Activated CD4-positive, alpha-beta T cell treated with anti-CD3 and anti-CD28 coated beads for 24 hours (primary cell): ENCODE measurements around the gene NEK11.

Source experiments
- DNase-seq, 2 donors: peaks; one replicate each; pipeline ENCODE4 v3.0.0-alpha.2; 2020; ENCODE audit warnings: low read depth in 2 of 2

NEK11 gene, protein sequence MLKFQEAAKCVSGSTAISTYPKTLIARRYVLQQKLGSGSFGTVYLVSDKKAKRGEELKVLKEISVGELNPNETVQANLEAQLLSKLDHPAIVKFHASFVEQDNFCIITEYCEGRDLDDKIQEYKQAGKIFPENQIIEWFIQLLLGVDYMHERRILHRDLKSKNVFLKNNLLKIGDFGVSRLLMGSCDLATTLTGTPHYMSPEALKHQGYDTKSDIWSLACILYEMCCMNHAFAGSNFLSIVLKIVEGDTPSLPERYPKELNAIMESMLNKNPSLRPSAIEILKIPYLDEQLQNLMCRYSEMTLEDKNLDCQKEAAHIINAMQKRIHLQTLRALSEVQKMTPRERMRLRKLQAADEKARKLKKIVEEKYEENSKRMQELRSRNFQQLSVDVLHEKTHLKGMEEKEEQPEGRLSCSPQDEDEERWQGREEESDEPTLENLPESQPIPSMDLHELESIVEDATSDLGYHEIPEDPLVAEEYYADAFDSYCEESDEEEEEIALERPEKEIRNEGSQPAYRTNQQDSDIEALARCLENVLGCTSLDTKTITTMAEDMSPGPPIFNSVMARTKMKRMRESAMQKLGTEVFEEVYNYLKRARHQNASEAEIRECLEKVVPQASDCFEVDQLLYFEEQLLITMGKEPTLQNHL

DNA sequence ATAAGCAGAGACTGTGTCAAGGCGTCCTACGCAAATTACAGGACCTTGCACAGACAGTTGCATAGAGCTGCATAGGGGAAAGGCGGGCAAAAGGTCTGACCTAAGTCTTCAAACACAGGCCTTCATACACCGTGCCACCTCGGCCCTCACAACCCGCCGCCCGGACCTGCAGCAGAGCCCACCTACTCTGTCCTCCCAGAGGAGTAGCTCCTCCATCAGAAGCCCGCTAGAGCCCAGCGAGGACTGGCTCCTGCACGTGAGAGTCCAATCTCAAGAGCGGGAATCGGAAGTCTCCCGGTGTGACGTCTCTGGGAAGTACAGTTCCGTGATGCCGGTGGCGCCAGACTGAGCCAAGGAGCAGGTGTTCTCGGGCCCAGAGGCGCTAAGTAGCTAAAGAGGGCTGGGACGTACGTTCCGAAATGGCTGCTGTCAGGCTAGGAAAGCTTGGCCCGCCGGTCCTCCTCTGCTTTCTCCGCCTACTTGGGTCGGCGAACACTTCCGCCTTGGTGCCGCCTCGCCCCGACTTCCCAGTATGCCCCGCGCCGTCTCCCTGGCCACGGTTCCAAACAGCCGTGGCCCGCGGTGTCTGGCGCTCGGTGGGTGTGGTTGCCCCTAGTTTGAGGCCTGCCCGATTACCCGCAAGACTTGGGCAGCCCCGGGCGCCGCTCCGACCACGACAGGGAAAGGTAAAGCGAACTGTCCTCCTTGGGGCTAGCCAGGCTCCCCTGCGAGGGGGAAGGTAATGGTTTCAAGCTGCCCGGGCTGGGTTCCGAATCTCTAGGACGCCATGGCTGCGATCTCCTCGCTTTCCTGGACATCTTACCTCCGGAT, at the start of gene NEK11, which contains the start of gene ASTE1:
Gene NEK11, plus strand, starts transcription at position 557 of the 831 bp plus-strand sequence. CDS start 2,832 bp downstream, outside the sequence.
Gene ASTE1, minus strand, starts transcription at position 505 of the 831 bp plus-strand sequence. CDS start 1,519 bp downstream, outside the sequence.
- DNase-seq: peak; percentile 80 to 84

DNA sequence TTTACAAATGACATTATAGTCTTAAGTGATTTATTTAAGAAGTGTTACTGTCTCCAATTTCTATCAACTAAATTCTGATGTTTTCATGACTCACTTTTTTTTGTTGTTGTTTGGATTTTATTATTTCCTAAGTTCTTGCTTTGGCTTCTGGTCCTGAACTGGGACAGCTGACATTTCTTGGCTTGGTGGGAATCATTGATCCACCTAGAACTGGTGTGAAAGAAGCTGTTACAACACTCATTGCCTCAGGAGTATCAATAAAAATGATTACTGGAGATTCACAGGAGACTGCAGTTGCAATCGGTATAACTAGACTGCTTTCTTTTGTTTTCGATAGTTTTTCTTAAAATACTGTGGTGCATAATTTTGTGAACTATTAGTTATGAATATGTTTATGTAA, 47.6 kb upstream of the NEK11 start:
- DNase-seq: no peak

DNA sequence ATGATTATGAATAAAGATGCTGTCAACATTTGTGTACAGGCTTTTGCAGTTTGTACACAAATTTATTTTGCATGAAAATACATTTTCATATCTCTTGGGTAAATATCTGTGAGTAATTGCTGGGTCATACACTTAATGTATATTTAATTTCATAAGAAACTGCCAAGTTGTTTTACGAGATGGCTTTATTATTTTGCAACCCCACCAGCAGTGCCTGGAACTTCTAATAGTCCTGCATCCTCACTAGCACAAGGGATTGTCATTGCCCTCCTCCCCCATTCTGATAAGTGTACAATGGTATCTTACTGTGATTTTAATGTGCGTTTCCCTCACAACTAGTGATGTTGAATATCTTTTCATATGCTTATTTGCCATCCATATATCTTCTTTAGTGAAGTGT, 45.2 kb upstream of the NEK11 start:
- DNase-seq: no peak

DNA sequence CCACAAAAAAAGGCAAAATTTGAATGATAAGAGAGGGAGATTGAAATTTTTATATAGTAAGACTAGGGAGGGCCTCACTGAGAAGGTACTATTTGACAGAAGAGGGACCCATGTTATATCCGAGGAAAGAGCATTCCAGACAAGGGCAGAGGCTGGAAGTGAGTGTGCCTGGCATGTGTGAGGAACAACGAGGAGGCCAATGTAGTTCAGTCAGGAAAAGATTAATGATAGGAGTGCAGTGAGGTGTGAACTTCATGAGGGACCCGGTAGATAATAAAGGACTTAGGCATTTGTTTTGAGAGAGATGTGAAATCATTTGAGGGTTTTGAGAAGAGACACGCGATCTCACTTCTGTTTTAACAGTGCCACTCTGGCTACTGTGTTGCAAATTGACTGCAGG, 36.4 kb upstream of the NEK11 start:
- no peak for DNase-seq

DNA sequence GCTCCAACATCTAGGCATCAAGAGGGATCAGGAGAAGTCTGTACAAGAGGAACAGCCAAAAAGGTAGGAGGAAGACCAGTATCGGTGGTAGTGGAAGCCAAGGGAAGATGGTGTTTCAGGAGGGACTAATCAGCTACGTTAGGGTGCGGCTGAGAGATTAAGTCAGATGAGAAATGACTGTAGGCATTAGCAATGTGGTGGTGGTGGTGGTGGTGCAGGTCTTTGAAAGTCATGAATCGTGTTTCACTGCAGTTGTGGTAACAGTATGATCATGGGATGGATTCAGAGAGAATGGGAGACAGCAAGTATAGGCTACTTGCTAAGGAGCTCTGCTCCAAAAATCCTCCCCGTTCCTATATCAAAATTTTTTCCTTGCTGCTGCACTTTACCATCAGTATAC, 35.6 kb upstream of the NEK11 start:
- DNase-seq: no peak

DNA sequence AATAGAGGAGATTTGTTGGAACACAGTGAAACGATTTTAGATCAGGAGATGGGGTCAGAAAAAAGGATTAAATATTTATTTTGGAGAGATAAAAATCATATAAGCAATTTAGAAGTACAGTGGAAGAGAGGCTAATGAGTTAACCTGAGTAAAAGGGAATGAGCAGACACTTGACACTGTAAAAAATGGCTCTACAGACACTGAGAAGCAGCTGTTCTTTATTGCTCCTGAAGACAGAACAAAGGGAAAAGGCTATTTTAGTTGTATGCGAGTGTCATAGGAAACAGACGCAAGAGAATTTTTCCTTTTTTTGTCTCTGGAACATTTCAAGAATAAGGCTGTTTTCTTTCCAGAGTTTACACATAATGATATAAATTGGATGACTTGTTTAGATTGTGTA, 34.3 kb upstream of the NEK11 start:
- DNase-seq: no peak

DNA sequence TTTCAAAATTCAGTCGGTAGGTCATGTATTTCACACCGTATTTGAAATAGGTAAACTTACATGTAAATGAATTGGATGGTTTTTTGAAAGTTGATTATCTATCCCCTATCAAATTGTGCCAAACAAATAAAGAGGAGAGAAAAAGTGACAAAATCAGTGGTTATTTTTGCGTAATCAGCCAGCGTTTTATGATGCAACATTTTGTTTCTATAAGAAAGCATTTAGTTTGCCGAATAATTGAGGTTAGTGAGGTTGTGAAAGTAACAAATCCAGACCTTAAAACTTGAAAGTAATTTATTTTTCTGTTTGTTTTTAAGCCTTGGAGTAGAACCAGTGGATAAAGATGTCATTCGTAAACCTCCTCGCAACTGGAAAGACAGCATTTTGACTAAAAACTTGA, 29.4 kb upstream of the NEK11 start:
- DNase-seq: no peak

DNA sequence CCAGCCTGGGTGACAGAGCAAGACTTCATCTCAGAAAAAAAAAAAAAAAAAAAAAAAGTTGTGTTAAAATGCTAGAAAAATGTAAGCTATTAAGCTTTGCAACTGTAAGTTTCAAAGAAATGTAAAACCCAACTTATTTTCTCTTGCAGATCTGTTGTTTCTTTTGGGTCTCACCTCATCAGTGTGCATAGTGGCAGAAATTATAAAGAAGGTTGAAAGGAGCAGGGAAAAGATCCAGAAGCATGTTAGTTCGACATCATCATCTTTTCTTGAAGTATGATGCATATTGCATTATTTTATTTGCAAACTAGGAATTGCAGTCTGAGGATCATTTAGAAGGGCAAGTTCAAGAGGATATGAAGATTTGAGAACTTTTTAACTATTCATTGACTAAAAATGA, 25.6 kb upstream of the NEK11 start:
- no peak for DNase-seq

DNA sequence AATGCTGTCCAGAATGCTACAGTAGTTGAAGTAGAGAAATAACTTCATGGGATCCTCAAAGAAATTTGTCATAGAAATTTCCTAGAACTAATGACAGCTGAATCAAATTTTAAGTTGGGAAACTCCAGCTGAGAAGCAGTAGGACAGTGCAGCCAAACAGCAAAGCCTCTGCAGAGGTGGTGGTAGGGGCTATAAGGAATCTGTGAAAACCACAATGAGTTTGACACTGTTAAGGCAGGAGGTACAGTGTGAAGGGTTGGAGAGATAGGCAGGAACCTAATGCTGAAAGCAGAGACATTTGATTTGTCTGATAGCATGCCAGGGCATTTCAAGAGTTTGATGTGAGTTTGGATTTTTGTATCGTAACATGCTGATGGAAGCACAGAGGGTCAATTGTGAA, 22.1 kb upstream of the NEK11 start:
- DNase-seq: no peak

DNA sequence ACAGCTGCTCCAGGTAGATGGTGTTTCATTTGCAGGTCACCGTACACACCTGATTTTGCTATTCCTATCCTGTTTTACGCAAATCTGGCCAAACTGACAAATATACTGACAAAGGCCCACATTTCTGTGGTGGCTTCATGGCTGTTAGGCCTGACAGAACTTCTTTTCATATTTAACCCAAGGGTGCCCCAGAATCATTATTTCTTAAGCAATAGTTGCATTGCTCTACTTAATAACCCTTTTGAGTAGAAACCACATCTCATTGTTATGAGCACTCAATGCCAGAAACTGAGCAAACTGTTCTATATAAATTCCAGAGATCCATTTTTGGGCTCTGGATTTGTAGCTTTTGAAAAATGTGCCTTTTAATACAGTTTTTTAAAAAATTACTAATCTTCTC, 19.4 kb upstream of the NEK11 start:
- no peak for DNase-seq

DNA sequence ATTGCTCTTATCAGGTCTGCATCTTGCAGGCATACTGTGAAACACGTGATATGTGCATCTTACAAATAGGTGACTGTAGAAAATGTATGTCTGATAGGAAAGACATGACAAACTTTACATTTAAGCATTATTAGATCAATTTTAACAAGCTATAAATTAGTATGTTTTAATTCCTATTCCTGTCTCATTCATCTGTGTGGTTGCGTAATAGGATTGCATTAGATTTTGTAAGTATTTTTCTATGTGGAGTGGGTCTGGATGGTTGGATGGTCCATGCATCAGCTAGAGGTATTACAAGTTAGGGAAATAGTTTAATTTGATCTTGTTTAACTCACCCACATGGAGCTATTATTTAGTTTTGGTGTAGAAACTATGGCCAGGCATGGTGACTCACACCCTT, 18.9 kb upstream of the NEK11 start:
- DNase-seq: no peak

DNA sequence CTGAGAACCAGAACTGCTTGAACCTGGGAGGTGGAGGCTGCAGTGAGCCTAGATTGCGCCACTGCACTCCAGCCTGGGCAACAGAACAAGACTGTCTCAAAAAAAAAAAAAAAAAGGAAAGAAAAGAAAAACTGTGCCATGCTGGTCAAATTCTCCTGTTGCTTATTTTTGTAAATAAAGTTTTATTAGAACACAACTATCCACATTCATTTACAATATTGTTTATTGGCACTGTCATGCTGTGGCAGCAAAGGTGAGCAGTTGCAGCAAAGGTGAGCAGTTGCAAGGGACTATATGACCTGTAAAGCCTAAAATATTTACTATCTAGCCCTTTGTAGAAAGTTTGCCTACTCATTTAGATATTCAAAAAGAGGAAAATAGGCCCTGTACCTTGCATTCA, 18.4 kb upstream of the NEK11 start:
- DNase-seq: no peak

DNA sequence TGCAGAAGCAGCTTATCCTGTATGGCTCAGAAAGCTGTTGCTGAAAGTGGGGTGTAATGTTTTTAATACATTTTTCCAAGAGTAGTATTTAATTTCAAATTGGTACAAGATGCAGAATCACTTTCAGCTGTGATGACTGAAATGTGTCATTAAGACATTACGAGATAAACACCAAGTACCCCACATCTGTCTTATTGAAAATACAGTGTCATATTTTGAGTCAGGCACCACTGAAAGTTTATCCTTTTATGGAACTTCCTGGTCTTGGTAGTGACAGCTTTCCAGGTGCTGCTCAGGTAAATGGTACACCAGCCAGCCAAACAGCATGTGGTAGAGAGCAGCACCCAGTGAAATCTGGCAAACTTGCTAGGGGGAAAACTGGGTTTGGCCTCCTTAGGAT, 17.0 kb upstream of the NEK11 start:
- no peak for DNase-seq

DNA sequence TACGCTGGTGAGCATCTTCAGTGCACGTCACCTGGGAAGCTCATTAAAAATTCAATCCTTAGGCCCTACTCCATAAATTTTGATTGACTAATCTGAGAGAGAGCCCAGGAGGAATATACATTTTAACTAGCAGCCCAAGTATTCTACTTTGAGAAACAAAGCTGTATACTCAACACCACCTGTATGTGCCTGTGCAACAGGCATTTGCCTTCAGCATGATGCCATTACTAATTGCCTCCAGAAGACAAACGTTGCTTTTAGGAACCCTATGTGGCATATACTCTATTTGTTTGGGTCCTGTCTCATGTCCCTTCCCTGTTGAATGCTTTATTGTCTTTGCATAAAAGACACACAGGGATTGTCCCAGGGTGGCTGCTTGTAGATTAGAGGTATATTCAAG, 7.7 kb upstream of the NEK11 start:
- no peak for DNase-seq

DNA sequence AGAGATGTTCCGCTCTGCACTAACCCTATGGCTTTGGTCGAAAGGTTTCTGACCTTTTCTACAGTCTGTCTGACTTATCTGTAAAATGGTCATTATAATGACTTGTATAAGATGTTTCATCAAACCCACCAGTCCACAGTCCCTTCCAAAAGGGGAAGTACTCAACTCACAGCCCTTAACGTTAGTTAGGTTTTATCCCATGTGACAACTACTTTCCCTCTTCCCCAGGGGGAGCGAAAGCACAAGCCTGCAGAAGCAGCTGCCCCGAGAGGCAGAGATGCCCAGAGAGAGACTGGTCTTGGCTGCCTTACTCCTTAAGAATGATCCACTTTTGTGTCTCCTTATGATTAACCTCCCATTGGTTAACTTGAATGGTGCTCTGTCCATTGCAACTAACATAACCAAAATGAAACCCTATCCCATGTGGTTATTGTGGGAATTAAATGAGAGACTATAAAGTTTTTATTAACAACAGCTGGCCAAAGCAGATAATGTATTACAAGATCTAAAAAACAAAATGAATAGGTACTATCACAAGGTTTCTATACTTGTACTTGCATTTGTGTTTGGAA, 6.5 kb upstream of the NEK11 start:
- no peak for DNase-seq

DNA sequence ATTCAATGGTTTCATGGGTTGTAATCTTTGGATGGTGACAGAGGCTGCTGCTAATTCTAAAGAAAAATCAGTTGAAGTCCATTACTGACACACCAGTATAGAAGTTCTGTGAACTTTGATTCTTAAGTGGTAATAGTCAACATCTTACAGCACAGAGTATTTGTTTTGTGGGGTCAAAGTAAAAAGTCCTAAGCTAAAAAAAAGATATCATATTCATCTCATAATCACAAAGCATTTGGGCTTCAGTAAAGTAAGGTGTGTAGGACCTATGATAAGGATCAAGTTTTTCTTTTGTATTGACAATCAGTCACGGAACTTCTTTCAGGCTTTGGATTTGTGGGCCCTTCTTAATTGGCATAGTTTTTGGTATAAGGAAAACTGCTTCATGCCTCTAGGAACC, 1.1 kb upstream of the NEK11 start:
- DNase-seq: no peak

DNA sequence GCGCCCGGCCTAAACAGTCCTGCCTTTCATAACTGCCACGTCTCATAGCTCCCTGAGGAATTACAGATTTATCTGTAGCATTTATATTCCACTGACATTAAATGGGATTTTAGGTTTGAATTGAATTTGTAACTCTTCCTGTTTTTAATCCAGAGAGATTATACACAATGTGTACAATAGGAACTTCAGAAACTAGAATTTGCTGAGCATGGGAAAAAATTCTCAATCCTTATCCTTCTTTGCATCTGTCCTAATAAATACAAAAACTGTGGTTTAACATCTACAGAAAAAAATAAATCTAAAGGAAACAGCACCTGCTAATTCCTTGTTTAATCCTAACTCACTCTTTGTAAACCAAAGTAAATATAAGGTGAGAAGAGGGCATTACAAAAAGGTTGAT, 2.2 kb downstream of the NEK11 start:
- no peak for DNase-seq

DNA sequence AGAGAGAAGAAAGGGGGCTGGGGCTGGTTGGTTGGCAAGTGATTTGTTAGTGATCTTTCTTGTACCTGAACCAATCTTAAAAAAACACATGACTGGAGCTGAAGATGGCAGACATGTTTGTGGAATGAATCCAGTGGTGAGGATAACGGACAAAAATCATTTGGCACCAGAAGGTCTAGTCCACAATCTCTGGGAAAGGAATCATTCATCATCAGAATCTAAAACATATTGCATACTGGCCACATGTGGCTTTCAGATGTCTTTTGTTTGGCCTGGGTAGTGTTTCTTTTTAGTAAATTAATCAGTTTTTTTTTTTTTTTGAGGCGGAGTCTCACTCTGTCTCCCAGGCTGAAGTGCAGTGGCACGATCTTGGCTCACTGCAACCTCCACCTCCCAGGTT, 5.0 kb downstream of the NEK11 start:
- DNase-seq: no peak

DNA sequence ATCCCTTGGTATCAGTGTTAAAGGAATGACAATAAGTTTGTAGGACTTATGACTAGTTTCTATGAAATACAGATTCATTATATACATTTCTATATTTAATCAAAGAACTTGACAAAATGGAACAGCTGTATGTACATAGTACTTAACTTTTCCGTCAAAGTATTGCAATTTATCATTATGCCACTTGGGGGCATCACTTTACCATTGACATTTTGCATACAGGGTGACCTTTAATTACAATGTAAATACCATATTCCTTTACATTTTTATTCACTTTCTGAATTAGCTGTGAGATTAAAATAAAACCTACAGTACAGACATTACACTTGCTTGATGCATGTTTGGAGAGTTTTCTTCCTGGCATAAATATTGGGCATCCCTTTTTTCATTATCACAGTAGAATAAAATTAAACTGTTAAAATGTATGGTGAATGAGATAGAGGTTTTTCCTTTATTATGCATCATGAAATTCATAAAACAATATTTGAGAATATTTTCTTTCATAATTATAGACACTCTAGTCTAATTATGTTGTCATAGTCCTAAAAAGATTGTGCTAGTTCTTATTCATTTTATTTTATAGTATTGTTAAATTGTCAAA, 6.9 kb downstream of the NEK11 start:
- peak in 1 of 2 donors; percentile 12 for DNase-seq

DNA sequence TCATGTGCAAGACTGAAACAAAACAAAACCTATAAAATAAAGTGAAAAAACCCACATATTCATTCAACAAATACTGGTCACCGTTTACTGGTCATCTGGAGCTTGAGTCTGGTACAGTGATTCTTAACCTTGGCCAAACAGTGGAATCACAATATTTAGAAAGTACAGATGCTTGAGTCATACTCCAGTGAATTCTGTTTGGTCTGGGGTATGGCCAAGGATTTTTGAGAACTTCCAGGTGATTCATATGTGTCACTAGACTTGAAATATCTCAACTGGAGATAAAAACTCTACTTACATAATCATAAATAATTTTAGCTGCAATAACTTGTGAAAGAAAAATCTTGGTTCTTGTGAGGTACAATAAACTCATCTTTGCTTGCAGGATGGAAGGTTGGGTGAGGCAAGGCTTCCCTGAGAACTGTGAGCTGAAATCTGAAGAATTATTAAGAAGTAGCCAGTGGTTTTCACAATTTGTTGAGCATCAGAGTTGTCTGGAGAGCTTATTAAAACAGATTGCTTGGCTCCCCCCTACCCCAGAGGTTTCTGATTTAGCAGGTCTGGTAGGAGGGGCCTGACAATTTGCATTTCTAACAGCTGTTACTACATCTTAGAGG, 9.6 kb downstream of the NEK11 start:
- DNase-seq: no peak

DNA sequence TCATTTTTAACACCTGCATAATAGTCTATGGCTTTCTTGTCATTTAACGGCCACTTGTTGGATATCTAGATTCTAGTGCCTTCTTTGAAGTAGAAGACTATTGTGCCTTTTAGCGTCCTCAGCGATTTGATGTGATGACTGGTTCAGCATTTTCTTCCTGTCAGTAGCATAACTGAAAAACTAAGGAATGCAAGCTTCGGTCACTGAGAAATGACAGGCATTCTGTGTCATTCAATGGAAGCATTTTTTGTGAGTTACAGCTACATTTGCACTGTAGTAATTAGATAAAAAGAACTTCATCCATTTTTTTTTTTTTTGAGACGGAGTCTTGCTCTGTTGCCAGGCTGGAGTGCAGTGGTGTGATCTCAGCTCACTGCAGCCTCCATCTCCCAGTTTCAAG, 10.3 kb downstream of the NEK11 start:
- no peak for DNase-seq
